ENCODE data around the gene TMTC4. TPM values are rescaled to one million over a fixed set of nuclear protein-coding genes. Genes with fewer than 3 reads are reported as not detected.
A peak's percentile ranks its signal among the peaks of the same experiment; 100 is the strongest.

Gene TMTC4
- total RNA-seq, 2 experiments from 2014 or later = 13.5 to 19.0 TPM

GRCh38 chr13:100665403-100665802 lies 9.2 kb downstream of the TMTC4 start:
- intact Hi-C loops (cut with DNase I, micrococcal nuclease) = no loop called here
- CTCF ChIA-PET = no interaction called here
- H3K27me3 Mint-ChIP-seq = no peaks in the 10 kb centered on the region
- H3K4me3 Mint-ChIP-seq = no peak overlapping the region
- ATAC-seq = no peak
- H3K27ac Mint-ChIP-seq = no peak overlapping the region
- H3K36me3 Mint-ChIP-seq (ENCODE audit: low read depth) = peaks cover 47% of the 10 kb centered on the region
- H3K4me1 Mint-ChIP-seq = no peaks in the 10 kb centered on the region
- POLR2A ChIA-PET = no interaction called here
- DNase-seq = no peak
- H3K9me3 Mint-ChIP-seq (ENCODE audit: low read depth) = no peaks in the 10 kb centered on the region

- H3K4me1 Mint-ChIP-seq = peaks cover 4% of the 10 kb centered on the region
- no peaks in the 10 kb centered on the region for H3K9me3 Mint-ChIP-seq (ENCODE audit: low read depth)
- POLR2A ChIA-PET = no interaction called here
- no peak for ATAC-seq
- intact Hi-C loops (cut with DNase I, micrococcal nuclease) = no loop called here
- H3K4me3 Mint-ChIP-seq = no peak overlapping the region
- H3K27me3 Mint-ChIP-seq = no peaks in the 10 kb centered on the region
- peaks cover 43% of the 10 kb centered on the region for H3K36me3 Mint-ChIP-seq (ENCODE audit: low read depth)
- no peak overlapping the region for H3K27ac Mint-ChIP-seq
- no peak for DNase-seq
- CTCF ChIA-PET = interaction anchor here (0.7 kb wide), 1 partner anchor 92 kb away, joined by 3 read pairs; no protein-coding TSS in a partner anchor
Observed at GRCh38 chr13:100664171-100664900, 10.3 kb downstream of the TMTC4 start.

- Mint-ChIP-seq H3K27me3 (no peaks in the 10 kb centered on the region), H3K4me1 (peaks cover 18% of the 10 kb centered on the region), H3K36me3 (ENCODE audit: low read depth) (peaks cover 33% of the 10 kb centered on the region), H3K27ac (no peak overlapping the region), H3K9me3 (ENCODE audit: low read depth) (no peaks in the 10 kb centered on the region), H3K4me3 (no peak overlapping the region)
- CTCF ChIA-PET = no interaction called here
- POLR2A ChIA-PET = no interaction called here
- no peak for DNase-seq
- no peak for ATAC-seq
- intact Hi-C loops (cut with DNase I, micrococcal nuclease) = no loop called here
Observed at GRCh38 chr13:100662468-100663211, 12.0 kb downstream of the TMTC4 start.

- CTCF ChIA-PET = no interaction called here
- H3K27ac Mint-ChIP-seq = no peak overlapping the region
- H3K36me3 Mint-ChIP-seq (ENCODE audit: low read depth) = peaks cover 23% of the 10 kb centered on the region
- no peak for ATAC-seq
- intact Hi-C loops (cut with DNase I, micrococcal nuclease) = no loop called here
- POLR2A ChIA-PET = no interaction called here
- no peaks in the 10 kb centered on the region for H3K27me3 Mint-ChIP-seq
- DNase-seq = no peak
- H3K4me1 Mint-ChIP-seq = peaks cover 18% of the 10 kb centered on the region
- no peak overlapping the region for H3K4me3 Mint-ChIP-seq
- no peaks in the 10 kb centered on the region for H3K9me3 Mint-ChIP-seq (ENCODE audit: low read depth)
Observed at GRCh38 chr13:100660761-100661160, 13.8 kb downstream of the TMTC4 start.

- ChIA-PET CTCF (no interaction called here), POLR2A (no interaction called here)
- no peak for ATAC-seq
- DNase-seq = no peak
- H3K27ac Mint-ChIP-seq = no peak overlapping the region
- H3K4me3 Mint-ChIP-seq = no peak overlapping the region
- intact Hi-C loops (cut with DNase I, micrococcal nuclease) = no loop called here
- peaks cover 25% of the 10 kb centered on the region for H3K36me3 Mint-ChIP-seq (ENCODE audit: low read depth)
- no peaks in the 10 kb centered on the region for H3K9me3 Mint-ChIP-seq (ENCODE audit: low read depth)
- no peaks in the 10 kb centered on the region for H3K27me3 Mint-ChIP-seq
- H3K4me1 Mint-ChIP-seq = peaks cover 18% of the 10 kb centered on the region
Observed at GRCh38 chr13:100659578-100659977, 15.0 kb downstream of the TMTC4 start.

- POLR2A ChIA-PET = interaction anchor here (1.2 kb wide), 1 partner anchor 12 kb away, joined by 3 read pairs; no protein-coding TSS in a partner anchor
- Mint-ChIP-seq H3K4me3 (no peak overlapping the region), H3K4me1 (peaks cover 18% of the 10 kb centered on the region), H3K27ac (peak overlapping the region; percentile 33), H3K27me3 (no peaks in the 10 kb centered on the region), H3K36me3 (ENCODE audit: low read depth) (peaks cover 28% of the 10 kb centered on the region), H3K9me3 (ENCODE audit: low read depth) (no peaks in the 10 kb centered on the region)
- CTCF ChIA-PET = interaction anchor here (0.8 to 1.2 kb wide), 2 partner anchors 9 to 10 kb away, joined by 3 to 4 read pairs; no protein-coding TSS in a partner anchor
- DNase-seq (no peak), ATAC-seq (no peak)
- intact Hi-C loops (cut with DNase I, micrococcal nuclease) = no loop called here
Observed at GRCh38 chr13:100658363-100658762, 16.2 kb downstream of the TMTC4 start.

- no peak for ATAC-seq
- Mint-ChIP-seq H3K4me1 (peaks cover 18% of the 10 kb centered on the region), H3K27me3 (no peaks in the 10 kb centered on the region), H3K36me3 (ENCODE audit: low read depth) (peaks cover 31% of the 10 kb centered on the region), H3K4me3 (no peak overlapping the region), H3K9me3 (ENCODE audit: low read depth) (no peaks in the 10 kb centered on the region), H3K27ac (peak overlapping the region; percentile 33)
- DNase-seq = no peak
- POLR2A ChIA-PET = interaction anchor here (1.2 kb wide), 1 partner anchor 12 kb away, joined by 3 read pairs; no protein-coding TSS in a partner anchor
- intact Hi-C loops (cut with DNase I, micrococcal nuclease) = no loop called here
- CTCF ChIA-PET = interaction anchor here (1.0 to 1.2 kb wide), 2 partner anchors 9 to 12 kb away, joined by 4 to 5 read pairs; no protein-coding TSS in a partner anchor
Observed at GRCh38 chr13:100657881-100658315, 16.7 kb downstream of the TMTC4 start.

GRCh38 chr13:100652510-100652909 lies 22.1 kb downstream of the TMTC4 start:
- no peaks in the 10 kb centered on the region for H3K4me1 Mint-ChIP-seq
- H3K27ac Mint-ChIP-seq = no peak overlapping the region
- intact Hi-C loops (cut with DNase I, micrococcal nuclease) = no loop called here
- H3K27me3 Mint-ChIP-seq = no peaks in the 10 kb centered on the region
- DNase-seq = no peak
- POLR2A ChIA-PET = no interaction called here
- peaks cover 19% of the 10 kb centered on the region for H3K36me3 Mint-ChIP-seq (ENCODE audit: low read depth)
- no peaks in the 10 kb centered on the region for H3K9me3 Mint-ChIP-seq (ENCODE audit: low read depth)
- no peak for ATAC-seq
- H3K4me3 Mint-ChIP-seq = no peak overlapping the region
- CTCF ChIA-PET = interaction anchor here (1.6 kb wide), 1 partner anchor 80 kb away, joined by 6 read pairs; no protein-coding TSS in a partner anchor

- intact Hi-C loops (cut with DNase I, micrococcal nuclease) = no loop called here
- no peak overlapping the region for H3K27ac Mint-ChIP-seq
- H3K27me3 Mint-ChIP-seq = no peaks in the 10 kb centered on the region
- H3K36me3 Mint-ChIP-seq (ENCODE audit: low read depth) = peaks cover 12% of the 10 kb centered on the region
- DNase-seq (no peak), ATAC-seq (no peak)
- H3K9me3 Mint-ChIP-seq (ENCODE audit: low read depth) = no peaks in the 10 kb centered on the region
- ChIA-PET POLR2A (no interaction called here), CTCF (no interaction called here)
- no peaks in the 10 kb centered on the region for H3K4me1 Mint-ChIP-seq
- H3K4me3 Mint-ChIP-seq = no peak overlapping the region
Observed at GRCh38 chr13:100650326-100650725, 24.3 kb downstream of the TMTC4 start.

- ChIA-PET POLR2A (no interaction called here), CTCF (interaction anchor here (1.2 kb wide), 1 partner anchor 9 kb away, joined by 4 read pairs; no protein-coding TSS in a partner anchor)
- DNase-seq (no peak), ATAC-seq (no peak)
- intact Hi-C loops (cut with DNase I, micrococcal nuclease) = no loop called here
- no peak overlapping the region for H3K27ac Mint-ChIP-seq
- H3K9me3 Mint-ChIP-seq (ENCODE audit: low read depth) = no peaks in the 10 kb centered on the region
- no peak overlapping the region for H3K4me3 Mint-ChIP-seq
- H3K4me1 Mint-ChIP-seq = no peaks in the 10 kb centered on the region
- peaks cover 7% of the 10 kb centered on the region for H3K36me3 Mint-ChIP-seq (ENCODE audit: low read depth)
- H3K27me3 Mint-ChIP-seq = no peaks in the 10 kb centered on the region
Observed at GRCh38 chr13:100648354-100648753, 26.2 kb downstream of the TMTC4 start.

- intact Hi-C loops (cut with DNase I, micrococcal nuclease) = no loop called here
- Mint-ChIP-seq H3K36me3 (ENCODE audit: low read depth) (peaks cover 2% of the 10 kb centered on the region), H3K4me1 (no peaks in the 10 kb centered on the region), H3K27ac (no peak overlapping the region), H3K27me3 (no peaks in the 10 kb centered on the region), H3K4me3 (no peak overlapping the region), H3K9me3 (ENCODE audit: low read depth) (no peaks in the 10 kb centered on the region)
- POLR2A ChIA-PET = no interaction called here
- ATAC-seq (no peak), DNase-seq (no peak)
- CTCF ChIA-PET = interaction anchor here (0.7 kb wide), 1 partner anchor 902 kb away, joined by 3 read pairs; no protein-coding TSS in a partner anchor
Observed at GRCh38 chr13:100646871-100647270, 27.7 kb downstream of the TMTC4 start.

All from activated CD4-positive, alpha-beta T cell treated with anti-CD3 and anti-CD28 coated beads for 36 hours (primary cell).